GM19468 (cell line): Measurements from ENCODE around the gene SUGCT.
"Not testable (repeated sequence)": the region's sequence is repeated elsewhere in the genome, so short reads cannot be mapped to it uniquely, and the experiment has no call there.

Source experiments
- ATAC-seq: cut with Tn5 transposase; IDR thresholded peaks from one replicate; pipeline ENCODE4 v1.9.1; 2021; ENCODE audit warnings: mild to moderate bottlenecking, moderate library complexity, moderate number of reproducible peaks; ENCODE audit not compliant: unreplicated experiment; ENCODE audit errors: extremely low read depth

The SUGCT gene

GRCh38 chr7:40137563-40137962 is 2.8 kb downstream of the SUGCT start:
- ATAC-seq: no peak

- no peak for ATAC-seq
Observed at GRCh38 chr7:40138973-40139372, 4.2 kb downstream of the SUGCT start.

- not testable (repeated sequence) for ATAC-seq
Observed at GRCh38 chr7:40139891-40140290, 5.1 kb downstream of the SUGCT start.

GRCh38 chr7:40141916-40142315 is 7.1 kb downstream of the SUGCT start:
- not testable (repeated sequence) for ATAC-seq

GRCh38 chr7:40145596-40146130 is 10.9 kb downstream of the SUGCT start:
- ATAC-seq: not testable (repeated sequence)

GRCh38 chr7:40147371-40148246 is 12.8 kb downstream of the SUGCT start:
- no peak for ATAC-seq

GRCh38 chr7:40148247-40148580 is 13.4 kb downstream of the SUGCT start:
- ATAC-seq: not testable (repeated sequence)

- no peak for ATAC-seq
Observed at GRCh38 chr7:40148671-40149070, 13.9 kb downstream of the SUGCT start.

GRCh38 chr7:40151504-40151903 is 16.7 kb downstream of the SUGCT start:
- no peak for ATAC-seq

- ATAC-seq: no peak
Observed at GRCh38 chr7:40156988-40157387, 22.2 kb downstream of the SUGCT start.

GRCh38 chr7:40162516-40162915 is 27.7 kb downstream of the SUGCT start:
- ATAC-seq: no peak

- no peak for ATAC-seq
Observed at GRCh38 chr7:40165216-40165615, 30.4 kb downstream of the SUGCT start.

- ATAC-seq: no peak
Observed at GRCh38 chr7:40167291-40167690, 32.5 kb downstream of the SUGCT start.

- ATAC-seq: not testable (repeated sequence)
Observed at GRCh38 chr7:40168266-40168665, 33.5 kb downstream of the SUGCT start.

- not testable (repeated sequence) for ATAC-seq
Observed at GRCh38 chr7:40173121-40173520, 38.3 kb downstream of the SUGCT start.

GRCh38 chr7:40175256-40175655 is 40.5 kb downstream of the SUGCT start:
- ATAC-seq: not testable (repeated sequence)

GRCh38 chr7:40175725-40176510 is 41.1 kb downstream of the SUGCT start:
- ATAC-seq: no peak

- no peak for ATAC-seq
Observed at GRCh38 chr7:40177071-40177470, 42.3 kb downstream of the SUGCT start.

GRCh38 chr7:40182452-40182851 is 47.6 kb downstream of the SUGCT start:
- ATAC-seq: no peak

- no peak for ATAC-seq
Observed at GRCh38 chr7:40186586-40186985, 51.8 kb downstream of the SUGCT start.

GRCh38 chr7:40192036-40192435 is 57.2 kb downstream of the SUGCT start:
- no peak for ATAC-seq
